Endometrium (tissue), 2 donors: ENCODE results near the gene IKZF4.
"Not testable (repeated sequence)": the region's sequence is repeated elsewhere in the genome, so short reads cannot be mapped to it uniquely, and the experiment has no call there.

Experiments used
- FAIRE-seq: peaks from 2 replicates; lab custom pipeline; 2012; peaks lifted over from hg19 to GRCh38; lab: Jason Lieb, UNC
- donor health status: control.
- donor health status: control.

IKZF4 gene

GRCh38 chr12:56020423-56021184, at the start of gene IKZF4:
Gene IKZF4 (plus strand): TSS chr12:56021043. CDS start chr12:56021494, 451 bp downstream.
- FAIRE-seq: no peak

DNA sequence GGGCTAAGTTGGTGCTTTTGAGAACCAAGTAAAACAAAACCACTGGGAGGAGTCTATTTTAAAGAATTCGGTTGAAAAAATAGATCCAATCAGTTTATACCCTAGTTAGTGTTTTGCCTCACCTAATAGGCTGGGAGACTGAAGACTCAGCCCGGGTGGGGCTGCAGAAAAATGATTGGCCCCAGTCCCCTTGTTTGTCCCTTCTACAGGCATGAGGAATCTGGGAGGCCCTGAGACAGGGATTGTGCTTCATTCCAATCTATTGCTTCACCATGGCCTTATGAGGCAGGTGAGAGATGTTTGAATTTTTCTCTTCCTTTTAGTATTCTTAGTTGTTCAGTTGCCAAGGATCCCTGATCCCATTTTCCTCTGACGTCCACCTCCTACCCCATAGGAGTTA, 48.8 kb upstream of the IKZF4 start:
- no peak for FAIRE-seq

GRCh38 chr12:55972456-55972855, 48.4 kb upstream of the IKZF4 start:
- no peak for FAIRE-seq

GRCh38 chr12:55972911-55973598, 47.8 kb upstream of the IKZF4 start:
- no peak for FAIRE-seq

GRCh38 chr12:55973599-55974307, 47.1 kb upstream of the IKZF4 start, which contains the start of gene RAB5B:
Gene RAB5B (plus strand): TSS chr12:55974078. CDS start chr12:55986961, 12,883 bp downstream.
- peak; percentile 100 for FAIRE-seq

- FAIRE-seq: no peak
Measured at GRCh38 chr12:55974308-55974730, 46.5 kb upstream of the IKZF4 start.

- FAIRE-seq: no peak
Measured at GRCh38 chr12:55978393-55978792, 42.5 kb upstream of the IKZF4 start.

GRCh38 chr12:55979069-55979468, 41.8 kb upstream of the IKZF4 start:
- FAIRE-seq: no peak

- not testable (repeated sequence) for FAIRE-seq
Measured at GRCh38 chr12:55981882-55982281, 39.0 kb upstream of the IKZF4 start.

GRCh38 chr12:55982319-55982936, 38.4 kb upstream of the IKZF4 start:
- no peak for FAIRE-seq

GRCh38 chr12:55983232-55983842, 37.5 kb upstream of the IKZF4 start:
- no peak for FAIRE-seq

- FAIRE-seq: no peak
Measured at GRCh38 chr12:55984861-55985260, 36.0 kb upstream of the IKZF4 start.

DNA sequence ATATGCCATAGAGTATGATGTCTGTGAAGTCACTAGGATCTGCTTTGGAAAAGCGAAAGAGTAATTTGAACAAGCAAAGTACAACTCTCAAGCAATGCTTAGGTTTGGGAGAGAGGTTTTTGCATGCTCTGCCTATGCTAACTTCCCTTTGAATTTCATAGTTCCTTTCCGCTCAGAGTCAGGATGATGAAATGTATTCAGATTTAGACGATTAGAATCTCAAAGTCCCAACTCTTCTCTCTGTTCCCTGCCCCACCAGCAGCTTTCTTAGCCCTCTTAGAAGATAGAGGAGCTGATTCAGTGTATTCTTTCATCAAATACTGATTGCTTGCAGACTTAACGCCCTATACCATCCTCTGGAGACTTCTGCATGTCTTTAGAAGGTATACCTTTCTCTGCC, 35.5 kb upstream of the IKZF4 start:
- no peak for FAIRE-seq

GRCh38 chr12:55985976-55986375, 34.9 kb upstream of the IKZF4 start:
- FAIRE-seq: not testable (repeated sequence)

GRCh38 chr12:55991110-55991509, 29.7 kb upstream of the IKZF4 start:
- no peak for FAIRE-seq

DNA sequence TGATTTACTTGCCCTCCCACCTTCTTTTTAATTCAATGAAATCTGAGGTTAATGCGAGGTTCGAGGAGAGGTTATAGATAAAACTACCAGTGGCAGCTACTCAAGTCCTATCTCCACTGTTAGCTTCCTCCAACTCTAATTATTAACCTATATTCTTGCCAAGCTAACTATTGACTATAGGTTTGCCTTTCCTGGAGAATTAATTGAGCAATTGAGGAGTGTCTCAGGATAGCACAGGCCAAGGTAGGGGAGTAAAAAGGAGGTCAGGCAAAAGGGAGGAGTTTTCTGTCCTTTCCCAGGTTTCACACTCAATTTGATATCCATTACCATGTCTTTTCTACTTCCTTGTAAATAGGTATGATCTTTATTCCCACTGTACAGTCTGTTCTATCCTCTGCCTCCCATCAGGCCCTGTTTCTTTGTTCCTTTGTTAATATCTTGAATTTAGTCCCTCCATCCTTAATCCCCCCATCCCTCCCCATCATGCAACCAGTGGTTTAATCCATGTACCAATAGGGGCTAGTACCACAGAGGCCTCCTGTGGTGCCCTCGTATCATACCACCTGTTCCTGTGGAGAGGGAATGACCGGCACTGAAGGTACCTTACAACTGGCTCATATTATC, 27.5 kb upstream of the IKZF4 start:
- no peak for FAIRE-seq

DNA sequence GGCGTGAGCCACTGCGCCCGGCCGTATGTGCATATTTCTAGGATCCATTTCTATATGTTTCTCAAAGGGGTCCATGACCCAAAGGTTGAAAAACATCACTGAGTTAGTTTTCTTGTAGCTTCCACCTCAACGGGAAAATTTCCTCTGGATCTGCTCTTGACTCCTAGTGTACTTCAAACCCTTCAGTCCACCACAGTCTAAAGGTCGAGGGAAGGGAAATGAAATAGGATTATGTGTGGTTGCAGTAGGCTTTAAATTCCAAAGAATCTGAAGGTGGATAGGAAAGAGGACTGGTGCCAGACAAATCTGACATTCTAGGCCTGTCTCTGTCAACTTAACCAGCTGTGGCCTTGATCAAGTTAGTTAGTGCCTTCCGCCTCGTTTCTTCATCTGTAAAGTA, 25.5 kb upstream of the IKZF4 start:
- FAIRE-seq: no peak

DNA sequence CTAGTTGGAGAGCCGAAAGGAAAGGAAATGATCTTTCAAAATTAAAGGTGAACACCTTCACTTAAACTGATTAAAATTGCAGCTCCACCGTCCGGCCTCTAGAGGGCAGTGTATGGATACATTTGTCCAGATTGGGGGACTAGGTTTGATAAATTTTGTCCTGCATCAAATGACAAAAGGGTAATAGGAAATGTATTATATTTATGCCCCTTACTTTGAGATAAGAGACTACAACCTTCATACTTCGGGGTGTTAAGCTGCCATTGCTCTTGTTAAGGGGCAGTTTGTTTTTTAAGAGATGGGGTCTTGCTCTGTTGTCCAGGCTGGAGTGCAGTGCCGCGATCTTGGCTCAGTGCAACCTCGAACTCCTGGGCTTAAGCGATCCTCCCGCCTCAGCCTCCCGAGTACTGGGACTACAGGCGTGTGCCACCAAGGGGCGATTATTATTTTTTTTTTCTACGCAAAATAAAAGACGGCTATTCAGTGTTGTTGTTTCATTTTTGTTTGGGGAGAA, 24.6 kb upstream of the IKZF4 start:
- peak; percentile 84 for FAIRE-seq

DNA sequence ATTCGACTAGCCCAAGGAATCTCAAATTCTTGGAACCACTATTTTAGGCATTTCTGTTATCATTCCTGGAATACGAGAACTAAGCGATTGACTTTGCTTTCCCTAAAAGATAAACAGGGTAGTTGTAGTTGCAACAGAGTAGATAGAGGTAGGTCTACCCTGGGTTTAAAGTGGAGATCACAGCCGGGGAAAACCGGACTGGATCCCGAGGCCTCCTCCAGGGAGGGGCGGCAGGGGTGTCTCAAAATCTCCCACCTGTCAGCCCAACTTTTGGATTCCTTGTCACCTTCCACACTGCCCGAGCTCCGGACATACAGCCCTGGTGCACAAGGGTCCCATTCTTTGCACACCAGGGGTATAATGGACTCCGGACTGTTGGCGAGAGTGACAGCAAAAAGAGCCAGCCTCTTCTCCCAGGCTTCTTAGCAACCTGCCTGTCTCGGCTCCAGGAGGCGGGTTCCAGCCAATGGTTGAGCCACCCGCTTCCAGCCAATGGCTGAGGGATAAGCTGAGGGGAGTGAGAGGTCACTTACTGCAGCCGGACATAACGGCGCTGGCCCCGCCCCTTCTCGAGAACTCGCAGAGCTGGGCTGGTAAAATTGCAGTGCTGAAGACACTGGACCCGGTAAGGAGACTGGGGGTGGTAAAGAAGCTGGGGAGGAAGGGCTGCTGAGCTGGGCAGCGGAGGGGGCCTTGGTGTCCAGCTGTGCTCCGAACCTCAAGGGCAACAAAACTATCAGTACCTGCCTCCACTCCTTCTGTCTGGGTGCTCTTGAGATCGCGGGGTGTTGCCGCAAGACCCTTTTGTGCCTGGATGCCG, 23.9 kb upstream of the IKZF4 start, which contains the start of gene SUOX:
SUOX (plus strand) TSS at position 562 of the 820 bp plus-strand sequence. CDS start 4,946 bp downstream, outside the sequence.
- peak; percentile 98 for FAIRE-seq

DNA sequence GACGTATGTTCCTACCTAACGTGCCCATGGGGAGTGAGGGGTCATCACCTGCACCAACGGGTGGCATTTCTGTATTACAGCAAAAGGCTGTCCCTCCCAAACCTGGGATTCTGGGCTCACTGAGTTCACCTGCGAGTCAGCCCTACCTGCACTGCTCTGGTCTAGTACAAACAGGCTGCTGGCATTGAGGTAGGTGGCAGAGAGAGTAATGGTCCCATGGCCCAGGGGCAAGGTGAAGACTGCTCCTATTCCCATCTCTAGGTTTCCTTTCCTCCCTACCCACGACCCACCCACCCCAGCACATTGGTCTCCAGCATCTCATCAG, 23.3 kb upstream of the IKZF4 start:
- no peak for FAIRE-seq
